PC-3 (cell line): ENCODE measurements around the gene PIEZO2.

ENCODE experiments used
- CTCF ChIP-seq: fragments of 300-600 bp; sonication (generic); conservative IDR thresholded peaks from 2 replicates; pipeline ENCODE4 v1.5.1; 2017; ENCODE audit warnings: antibody characterized with exemption, low read depth, mild to moderate bottlenecking, low read length
- EZH2 ChIP-seq: fragments of 300-600 bp; sonication (generic); IDR thresholded peaks from one replicate; pipeline ENCODE4 v1.6.1; 2017; ENCODE audit warnings: antibody characterized with exemption, mild to moderate bottlenecking, low read length; ENCODE audit not compliant: unreplicated experiment

DNA sequence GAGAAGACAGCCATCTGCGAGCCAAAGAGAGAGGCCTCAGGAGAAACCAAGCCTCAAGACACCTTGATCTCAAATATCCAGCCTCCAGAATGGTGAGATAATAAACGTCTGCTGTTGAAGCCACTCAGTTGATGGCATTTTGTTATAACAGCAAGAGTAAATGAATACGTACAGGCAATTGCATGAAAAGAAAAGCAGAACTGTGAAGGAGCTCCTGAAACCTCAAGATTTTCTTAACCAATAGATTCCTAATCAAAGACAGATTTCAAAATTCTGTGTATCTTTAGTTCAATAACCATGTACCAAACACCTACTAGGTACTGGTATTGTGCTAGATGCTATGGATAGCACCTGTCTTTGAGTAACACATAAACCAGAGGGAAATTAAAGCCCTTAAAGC lies 139.5 kb downstream of the PIEZO2 start:
- TF ChIP-seq EZH2 (no peak), CTCF (no peak)
